NCI-H1048 (cell line): ENCODE data around the gene ELK3.

Source experiments
- DNase-seq: peaks from one replicate; lab custom pipeline; 2025; lab: John Stamatoyannopoulos, UW

The ELK3 gene

DNA sequence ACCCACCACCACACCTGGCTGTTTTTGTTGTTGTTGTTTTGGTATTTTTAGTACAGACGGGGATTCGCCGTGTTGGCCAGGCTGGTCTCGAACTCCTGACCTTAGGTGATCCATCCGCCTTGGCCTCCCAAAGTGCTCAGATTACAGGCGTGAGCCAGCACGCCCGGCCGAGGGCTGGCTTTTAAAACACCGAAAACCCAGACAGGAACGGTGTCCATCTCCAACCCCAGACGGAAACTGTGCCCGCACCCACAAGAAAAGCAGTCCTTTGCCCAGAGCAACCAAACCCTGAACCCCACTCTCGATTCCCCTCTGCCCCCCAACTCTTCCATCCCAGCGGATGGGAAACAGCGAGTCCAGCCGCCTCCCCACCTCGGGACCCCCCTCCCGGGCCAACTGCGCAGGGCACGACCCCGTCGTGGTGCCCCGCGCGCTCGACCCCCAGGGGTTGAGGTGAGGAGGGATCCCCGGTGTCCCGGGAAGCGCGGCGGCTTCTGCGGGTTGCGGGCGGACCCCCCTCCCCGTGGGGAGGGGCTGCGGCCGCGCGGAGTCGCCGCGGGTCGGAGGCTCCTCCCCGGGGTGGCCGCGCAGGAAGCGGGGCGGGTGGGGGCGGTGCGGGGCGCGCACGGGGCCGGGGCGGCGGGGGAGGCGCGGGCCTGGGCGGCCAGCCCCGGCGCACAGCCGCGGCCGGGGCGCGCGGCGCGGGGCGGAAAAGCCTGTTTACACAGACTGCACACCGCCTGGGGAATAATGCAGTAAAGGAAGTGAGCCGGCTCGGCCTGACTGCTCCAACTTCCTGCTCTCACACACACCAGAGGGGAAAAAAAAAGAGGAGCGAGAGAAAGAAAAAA, at the start of gene ELK3:
TSS of gene ELK3 (plus strand) at position 651 of the 851 bp plus-strand sequence.
- no peak for DNase-seq

DNA sequence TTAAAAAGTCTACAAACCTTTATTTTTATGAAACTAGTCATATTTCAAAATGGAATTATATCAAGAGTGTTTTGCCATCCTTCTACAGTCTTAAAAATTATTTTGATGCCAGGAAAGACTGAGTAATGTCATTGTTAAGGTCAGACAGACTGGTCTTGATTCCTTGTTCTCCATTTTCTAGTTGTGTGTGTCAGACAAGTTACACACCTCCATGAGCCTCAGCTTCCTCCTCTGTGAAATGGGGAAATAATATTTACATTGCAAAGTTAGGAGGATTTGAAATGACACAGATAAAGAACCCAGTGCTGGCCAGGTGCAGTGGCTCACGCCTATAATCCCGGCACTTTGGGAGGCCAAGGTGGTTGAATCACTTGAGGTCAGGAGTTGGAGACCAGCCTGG, 47.4 kb upstream of the ELK3 start:
- no peak for DNase-seq

DNA sequence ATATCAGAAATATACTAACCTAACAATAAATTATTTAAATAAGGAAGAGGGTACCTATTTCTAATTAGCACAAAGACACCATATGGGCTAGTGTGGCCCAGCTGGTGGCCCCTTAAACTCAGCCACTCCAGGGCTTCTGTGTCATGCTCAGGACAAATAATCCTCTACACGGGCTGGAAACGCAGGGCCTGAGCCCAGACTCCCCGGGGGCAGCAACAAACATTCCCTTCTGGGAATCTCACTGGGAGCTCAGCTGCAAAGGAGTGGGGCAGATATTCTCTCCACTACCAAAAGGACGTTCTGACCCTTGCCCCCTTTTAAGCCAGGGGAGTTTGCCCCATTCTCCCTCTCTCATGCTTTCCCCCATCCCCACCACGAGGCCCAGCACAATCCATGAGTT, 43.7 kb upstream of the ELK3 start:
- no peak for DNase-seq

DNA sequence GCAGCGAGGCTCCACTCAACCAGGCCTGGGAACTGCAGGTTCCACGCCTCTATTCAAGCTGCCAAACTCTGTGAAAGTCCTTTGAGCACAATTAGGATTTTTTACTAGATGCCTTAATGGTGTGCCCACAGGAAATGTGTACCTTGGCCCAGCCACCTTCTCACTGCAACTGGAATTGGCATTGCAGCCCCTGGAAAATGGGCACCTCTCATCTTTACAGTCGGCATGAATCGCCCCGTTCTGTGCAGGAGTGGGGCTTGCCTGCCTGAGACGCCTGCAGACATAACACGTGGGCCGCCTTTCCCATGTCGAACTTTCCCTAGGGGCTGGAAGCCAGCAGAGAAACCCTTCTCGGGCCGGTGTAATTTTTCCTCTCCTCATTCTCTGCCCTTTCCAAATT, 42.0 kb upstream of the ELK3 start:
- no peak for DNase-seq

DNA sequence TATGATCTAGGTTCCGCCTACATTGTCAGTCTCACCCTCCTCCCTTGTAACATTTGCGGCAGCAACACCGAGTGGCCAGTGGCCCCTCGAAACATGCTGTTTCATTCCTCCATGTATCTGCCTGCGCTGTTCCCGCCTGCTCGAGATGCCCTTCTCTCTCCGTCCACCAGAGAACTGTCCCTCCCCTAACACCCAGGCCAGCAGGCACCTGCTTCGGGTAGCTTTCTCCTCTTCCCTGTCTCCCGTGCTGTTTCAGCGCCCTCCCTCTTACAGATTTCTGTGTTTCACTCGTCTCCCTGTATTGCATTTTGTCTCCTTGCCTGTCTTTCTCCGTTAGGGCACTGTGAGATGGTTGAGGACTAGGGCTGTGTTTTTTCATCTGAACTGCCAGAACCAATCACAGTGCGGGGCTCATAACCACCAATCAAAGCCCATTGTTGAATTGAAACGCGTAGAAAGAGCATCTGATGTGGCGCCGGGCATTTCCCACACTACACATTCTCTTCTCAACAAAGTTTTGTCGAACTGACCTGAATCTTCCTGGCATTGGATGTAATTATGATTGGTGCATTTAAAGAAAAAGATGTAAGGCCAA, 40.9 kb upstream of the ELK3 start:
- DNase-seq, result no peak

DNA sequence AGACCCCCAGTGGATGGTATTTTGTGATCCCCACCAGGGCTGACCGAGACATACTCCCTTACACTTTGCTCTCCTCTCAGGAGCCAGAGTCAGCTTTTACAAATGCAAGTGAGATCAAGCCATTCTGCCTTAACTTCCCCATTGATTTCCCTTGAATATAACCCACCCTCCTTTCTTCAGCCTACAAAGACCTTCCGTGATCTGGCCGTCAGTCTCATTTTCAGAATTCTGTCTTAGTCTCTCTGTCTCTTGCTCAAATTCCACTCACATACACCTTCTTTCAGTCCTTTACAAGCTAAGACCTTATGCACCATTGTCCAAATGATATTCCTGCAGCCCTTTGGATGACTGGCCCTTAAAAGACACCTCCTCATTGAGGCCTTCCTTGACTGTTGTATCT, 39.0 kb upstream of the ELK3 start:
- no peak for DNase-seq

DNA sequence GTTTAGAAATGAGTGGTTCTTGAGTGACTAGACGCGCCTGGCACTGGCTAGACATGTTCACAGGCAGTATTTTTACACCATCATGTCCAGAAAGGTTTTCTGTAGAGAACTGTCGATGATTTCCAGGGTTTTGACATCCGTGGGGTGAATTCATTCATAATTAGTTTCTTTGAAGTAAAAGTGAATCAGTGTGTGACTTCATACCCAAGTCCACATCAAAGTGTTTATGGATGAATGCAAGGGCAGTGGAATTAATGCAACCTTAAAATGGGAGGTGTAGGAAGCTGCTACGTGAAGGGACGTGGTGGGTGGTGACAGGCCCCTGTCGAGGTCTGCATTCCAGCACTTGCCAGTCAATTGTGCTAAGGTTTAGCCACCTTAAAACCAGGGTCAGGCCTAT, 38.4 kb upstream of the ELK3 start:
- no peak for DNase-seq

DNA sequence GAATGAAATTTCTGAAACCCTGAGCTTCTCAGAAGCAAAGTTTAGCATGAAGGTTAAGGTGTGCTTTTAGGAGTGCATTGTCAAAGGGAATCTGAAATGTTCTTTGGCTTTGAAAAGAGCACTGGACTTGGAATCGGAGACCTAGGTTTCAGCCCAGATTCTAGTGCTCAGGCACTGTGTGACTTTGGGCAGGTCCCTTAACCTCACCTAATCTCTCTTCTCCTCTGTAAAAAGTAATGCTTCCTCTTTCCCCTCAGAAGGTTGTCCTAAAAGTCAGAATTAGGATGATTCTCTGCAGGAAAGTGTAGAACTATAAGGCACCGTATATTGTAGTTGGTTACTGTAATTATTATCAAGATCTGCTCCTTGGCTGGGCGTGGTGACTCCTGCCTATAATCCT, 38.0 kb upstream of the ELK3 start:
- DNase-seq, result no peak

DNA sequence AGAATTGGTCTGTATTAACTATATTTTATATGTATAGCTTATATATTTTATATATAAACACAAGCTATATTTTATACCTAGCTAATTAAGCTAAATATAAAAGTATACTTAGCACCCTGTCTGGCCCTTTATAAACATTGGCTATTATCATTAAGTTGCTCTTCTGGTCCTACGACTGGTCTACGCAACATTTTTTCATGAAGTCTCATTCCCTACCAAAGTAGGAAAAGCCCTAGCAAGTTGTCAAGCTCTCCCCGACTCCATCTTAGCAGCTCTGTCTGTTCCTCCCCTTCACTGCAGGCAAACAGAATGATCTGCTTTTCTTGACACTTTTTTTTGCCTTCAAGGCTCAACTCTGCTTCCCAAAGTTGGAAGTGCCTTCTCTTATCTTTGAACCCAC, 36.7 kb upstream of the ELK3 start:
- no peak for DNase-seq

DNA sequence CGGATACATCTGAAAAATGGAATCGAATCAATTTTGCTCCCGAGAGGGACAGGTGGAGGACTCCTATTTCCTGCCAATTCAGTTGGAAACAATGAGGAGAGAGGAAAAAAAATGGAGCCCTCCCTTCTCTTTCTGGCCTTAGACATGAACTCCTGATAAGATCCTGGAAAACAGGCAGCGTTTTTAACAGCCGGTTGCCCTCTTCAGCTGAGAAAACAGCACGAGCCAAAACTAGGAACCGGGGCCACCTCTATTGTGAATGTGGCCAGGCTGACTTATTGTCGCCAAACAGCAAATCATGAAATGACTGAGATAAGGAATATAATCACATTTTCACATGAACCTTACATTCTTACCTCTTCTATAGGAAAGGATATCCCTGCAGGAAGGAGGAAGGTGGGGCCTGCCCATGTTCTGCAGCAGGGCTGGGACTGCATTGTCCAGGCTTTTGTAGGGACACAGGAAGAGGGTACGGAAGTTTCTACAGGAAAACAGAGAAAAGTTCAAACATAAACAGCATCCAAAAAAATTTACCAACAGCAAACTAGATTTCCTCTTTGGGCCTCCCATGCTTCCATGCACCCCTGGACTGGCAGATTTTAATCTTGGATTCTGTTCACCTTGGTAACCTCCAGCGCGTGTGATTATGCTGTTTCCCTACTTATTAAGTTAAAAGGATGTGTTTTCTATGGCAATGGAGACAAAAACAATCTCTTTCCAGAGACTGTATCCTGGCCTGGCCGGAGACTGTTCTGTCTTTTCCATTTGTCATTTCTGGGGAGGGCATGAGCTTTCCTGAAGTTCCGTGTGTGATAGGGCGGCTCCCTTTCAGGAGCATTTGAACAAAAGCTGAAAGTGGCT, 29.0 kb upstream of the ELK3 start:
- no peak for DNase-seq

DNA sequence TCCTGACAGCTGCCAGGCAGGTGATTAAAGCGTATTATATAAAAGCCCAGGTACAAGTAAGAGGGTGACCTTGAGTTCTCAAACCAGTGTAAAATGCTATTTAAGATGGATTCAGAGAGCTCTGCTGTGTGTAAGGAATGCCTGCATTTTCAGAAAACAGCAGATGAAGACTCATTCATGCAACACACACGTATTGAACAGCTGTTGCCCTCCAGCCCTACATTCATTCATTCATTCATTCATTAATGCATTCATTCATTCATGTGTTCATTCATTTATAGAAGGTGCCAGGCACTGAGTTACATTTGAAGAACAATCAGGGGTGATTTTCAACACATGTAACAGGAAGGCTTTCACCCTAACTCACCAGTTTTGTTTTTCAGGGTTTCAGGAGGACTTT, 27.4 kb upstream of the ELK3 start:
- DNase-seq, result no peak

DNA sequence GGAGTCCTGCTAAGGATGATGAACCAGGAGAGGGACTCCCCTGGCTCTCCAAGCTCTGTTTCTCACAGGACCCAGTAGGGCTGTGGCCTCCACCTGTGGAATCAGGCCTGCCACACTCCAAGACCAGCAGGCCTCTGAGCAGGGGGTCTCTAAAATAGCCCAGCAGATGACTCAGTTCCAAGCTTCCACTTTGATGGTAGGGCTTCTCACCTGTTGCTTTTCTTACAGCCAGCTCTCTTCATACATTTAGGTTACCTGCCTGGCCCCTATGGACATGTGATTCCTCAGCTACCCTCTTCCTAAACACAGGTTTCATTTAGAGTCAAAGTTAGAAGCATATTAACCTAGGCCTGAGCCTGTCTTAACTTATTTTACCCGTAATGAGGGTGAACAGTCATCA, 26.7 kb upstream of the ELK3 start:
- no peak for DNase-seq

DNA sequence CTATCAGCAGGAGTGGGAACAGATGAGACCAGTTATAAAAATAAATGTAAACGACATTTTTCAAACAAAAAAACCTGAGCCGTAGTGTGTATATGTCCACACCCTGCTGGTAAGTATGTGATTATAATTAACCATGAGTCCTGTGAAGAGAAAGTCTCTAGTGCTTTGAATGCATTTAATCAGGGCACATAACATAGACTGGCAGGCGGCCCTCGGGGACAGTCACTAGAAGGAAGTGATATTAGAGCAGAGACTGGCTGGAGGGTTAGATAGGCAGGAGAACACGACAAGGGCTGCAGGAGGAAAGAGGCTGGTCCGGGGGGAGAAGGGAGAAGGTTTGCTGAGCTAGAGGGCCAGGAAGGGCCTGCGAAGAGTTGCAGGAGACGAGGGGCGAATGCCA, 23.8 kb upstream of the ELK3 start:
- DNase-seq, result no peak

DNA sequence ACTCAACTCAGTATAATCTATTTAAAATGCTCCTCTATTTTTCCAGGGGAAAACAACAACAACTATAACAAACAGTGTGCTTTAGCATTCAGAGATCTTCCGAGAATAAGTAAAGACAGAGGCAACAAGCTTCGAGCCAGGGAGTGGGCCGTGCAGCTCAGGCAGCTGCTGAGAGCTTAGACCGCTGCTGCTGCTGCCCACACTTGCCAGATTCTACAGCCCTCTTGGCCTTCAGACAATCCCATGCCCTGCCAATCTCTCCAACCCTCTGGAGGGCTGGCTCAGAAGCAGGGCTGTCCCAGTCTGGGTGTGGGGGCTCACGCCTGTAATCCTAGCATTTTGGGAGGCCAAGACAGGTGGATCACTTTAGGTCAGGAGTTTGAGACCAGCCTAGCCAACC, 23.4 kb upstream of the ELK3 start:
- no peak for DNase-seq

DNA sequence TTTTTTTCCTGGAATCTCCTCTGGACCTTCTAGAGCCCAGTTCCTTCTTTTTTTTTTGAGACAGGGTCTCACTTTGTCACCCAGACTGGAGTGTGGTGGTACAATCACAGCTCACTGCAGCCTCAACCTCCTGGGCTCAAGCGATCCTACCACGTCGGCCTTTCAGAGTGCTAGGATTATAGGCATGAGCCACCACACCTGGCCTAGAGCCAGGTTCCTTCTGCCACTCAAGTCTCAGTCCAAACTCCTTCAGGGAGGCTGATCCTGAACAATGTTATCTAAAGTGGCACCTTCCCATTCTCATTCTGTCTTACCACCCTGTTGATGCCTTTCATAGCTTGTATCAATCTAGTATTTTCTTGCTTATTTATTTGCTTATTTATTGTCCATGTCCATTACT, 22.3 kb upstream of the ELK3 start:
- DNase-seq, result no peak

DNA sequence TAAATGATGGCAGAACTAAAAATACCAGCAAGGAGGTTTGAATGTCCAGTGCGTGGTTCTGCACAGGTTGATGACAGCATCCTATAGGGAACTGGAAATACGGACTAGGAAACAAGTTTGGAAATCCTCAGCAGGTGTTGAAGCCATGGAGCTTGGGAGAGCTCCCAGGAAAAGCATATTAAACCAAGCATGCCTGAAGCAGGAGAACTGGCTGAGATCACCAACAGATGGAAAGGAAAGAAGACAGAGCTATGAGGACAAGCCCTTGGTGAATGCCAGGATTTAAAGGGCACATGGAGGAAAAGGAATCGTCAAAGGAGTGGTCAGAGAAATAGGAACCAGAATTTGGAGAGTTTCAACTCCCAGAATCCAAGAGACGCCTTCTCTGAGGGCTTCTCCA, 21.2 kb upstream of the ELK3 start:
- DNase-seq, result no peak

DNA sequence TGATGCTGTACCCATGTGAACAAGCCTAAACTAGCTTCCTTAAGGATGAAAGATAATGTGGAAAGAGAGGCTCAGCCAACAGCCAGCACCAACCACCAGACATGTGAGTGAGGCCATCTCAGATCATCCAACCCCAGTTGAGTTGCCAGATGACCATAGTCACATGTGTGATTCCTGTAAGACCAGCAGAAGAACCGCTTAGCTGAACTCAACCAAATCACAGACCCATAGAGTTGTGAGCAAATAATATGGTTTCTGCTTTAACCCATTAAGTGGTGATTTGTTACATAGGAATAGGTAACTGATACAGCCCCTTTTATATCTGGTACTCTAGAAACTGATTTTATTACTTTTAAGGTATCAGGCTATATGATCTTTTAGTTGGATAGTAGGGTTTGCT, 17.6 kb upstream of the ELK3 start:
- DNase-seq, result no peak

DNA sequence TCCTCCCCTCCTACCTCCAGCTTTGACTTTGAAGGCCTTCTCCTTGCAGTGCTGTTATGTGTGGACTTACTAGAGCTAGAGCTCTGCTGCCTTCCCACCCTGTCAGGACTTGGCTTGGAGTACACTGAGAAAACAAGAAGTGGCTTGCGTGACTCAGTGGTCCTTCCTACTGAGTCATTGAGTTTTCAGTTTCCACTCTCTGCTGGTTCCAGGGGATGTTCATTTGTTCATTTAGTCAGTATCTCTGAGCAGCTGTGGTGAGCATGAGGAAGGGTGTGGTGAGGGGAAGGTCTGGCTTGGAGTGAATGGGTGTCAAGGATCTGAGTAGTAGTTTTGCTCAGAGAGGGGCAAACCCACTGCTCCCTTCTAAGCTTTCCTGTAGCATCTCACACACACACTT, 17.2 kb upstream of the ELK3 start:
- DNase-seq, result no peak

DNA sequence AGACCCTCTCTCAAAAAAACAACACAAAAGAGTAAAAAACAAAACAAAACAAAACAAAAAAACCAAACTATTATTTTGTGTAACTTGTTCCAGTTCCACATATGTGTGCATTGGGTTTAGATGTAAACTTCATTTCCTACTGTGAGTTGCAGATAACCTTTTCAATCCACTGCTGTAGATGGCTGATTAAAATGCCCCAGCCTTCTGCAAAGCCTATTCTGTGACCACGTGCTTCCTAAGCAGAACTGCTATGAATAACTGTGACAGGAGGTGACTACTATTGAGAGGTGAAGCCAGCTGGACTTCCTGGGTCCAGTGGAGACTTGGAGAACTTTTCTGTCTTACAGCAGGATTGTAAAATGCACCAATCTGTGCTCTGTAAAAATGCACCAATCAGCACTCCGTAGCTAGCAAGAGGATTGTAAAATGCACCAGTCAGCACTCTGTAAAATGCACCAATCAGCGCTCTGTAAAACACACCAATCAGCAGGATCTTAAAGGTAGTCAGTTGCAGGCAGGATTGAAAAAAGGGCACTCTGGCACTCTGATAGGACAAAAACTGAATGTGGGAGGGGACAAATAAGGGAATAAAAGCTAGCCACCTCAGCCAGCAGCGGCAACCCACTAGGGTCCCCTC, 10.3 kb upstream of the ELK3 start:
- DNase-seq, result no peak

DNA sequence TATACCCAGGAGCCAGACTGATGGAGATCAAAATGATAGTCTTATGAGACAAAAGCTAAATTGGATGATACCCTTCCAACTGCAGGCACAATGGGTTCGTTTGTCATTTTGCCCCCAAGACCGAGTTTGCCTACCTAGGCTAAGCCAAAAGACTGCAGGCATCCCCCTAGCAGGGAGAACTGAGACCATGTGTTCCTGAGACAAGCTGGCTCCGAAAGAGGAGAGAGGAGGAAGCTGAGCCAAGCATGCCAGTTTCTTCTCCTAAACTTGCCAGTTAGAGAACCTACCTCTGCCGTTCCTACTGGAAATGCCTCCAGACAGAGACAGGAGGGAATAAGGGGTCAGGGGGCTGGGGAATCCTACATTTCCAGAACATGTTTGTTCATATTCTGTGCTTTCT, 8.3 kb upstream of the ELK3 start:
- DNase-seq, result no peak

DNA sequence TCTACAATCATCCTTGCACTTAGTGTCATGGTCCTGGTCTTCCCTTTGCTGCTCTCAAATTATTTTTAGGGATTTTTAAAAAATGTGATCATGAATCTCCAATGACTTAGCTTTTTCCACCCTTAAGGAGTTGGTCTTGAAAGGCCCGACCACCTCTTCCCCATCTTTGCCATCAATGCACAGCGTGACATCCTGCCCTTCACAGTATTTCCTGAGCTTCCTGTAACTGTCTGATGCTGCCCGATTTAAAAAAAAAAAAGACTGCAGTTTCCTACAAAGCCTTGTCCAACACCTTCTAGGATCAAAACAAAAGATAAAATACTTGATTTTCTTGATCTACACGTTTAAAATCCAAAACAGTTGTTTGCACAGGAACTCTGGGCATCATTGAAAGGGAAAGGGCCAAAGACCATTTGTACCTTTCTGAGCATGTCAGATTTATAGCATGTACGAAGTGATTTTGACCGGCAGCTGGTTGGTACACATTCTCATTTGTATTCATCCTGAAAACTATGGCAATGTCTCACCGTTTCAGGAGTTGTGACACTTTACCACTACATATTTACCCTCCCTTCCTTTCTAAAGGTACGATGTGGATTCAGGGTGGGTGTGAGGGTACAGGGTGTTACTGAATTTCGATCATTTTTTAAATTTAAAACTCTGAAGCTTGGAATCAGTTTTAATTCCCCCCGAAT, 7.4 kb upstream of the ELK3 start:
- DNase-seq, result no peak

DNA sequence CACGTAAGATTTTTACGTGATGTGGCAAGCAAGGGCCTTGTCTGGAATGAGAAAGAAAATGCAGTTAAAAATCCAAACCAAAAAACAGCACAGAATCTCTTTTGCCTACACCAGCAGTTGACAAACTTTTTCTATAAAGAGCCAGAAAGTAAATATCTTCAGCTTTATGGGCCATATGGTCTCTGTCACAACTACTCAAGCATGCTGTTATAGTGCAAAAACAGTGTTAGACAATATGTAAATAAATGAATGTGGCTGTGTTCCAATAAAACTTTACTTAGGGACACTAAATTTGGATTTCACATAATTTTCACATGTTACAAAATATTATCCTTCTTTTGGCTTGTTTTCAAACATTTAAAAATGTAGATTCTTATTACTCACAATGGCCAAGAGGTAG, 6.2 kb upstream of the ELK3 start:
- no peak for DNase-seq
